Activated CD4-positive, alpha-beta memory T cell treated with anti-CD3 and anti-CD28 coated beads for 36 hours (primary cell): ENCODE results near the gene NOS1AP. TPM values are rescaled to one million over a fixed set of nuclear protein-coding genes. Genes with fewer than 3 reads are reported as not detected.

Source experiments
- CTCF ChIA-PET: fragments of 350-600 bp; sonication (Branson Sonifier 250); formaldehyde crosslinking; loops from one replicate; lab custom pipeline; 2021; ENCODE audit warnings: antibody characterized with exemption, inconsistent platforms; lab: Charles Lee
- POLR2A ChIA-PET: fragments of 350-600 bp; sonication (Branson Sonifier 250); formaldehyde crosslinking; loops from one replicate; lab custom pipeline; 2021; ENCODE audit warnings: antibody characterized with exemption; lab: Charles Lee
- DNase-seq: peaks from one replicate; pipeline ENCODE4 v3.0.0-alpha.2; 2020
- H3K27ac Mint-ChIP-seq: one replicate; pipeline ENCODE4 v1.8.0; 2021; ENCODE audit warnings: mixed read lengths
- H3K27me3 Mint-ChIP-seq: one replicate; pipeline ENCODE4 v1.8.0; 2021; ENCODE audit warnings: mixed read lengths
- H3K36me3 Mint-ChIP-seq: one replicate; pipeline ENCODE4 v1.8.0; 2021; ENCODE audit warnings: mixed read lengths
- H3K4me1 Mint-ChIP-seq: one replicate; pipeline ENCODE4 v1.8.0; 2021; ENCODE audit warnings: low read depth, mixed read lengths
- H3K4me3 Mint-ChIP-seq: one replicate; pipeline ENCODE4 v1.8.0; 2021; ENCODE audit warnings: mild to moderate bottlenecking, mixed read lengths
- H3K9me3 Mint-ChIP-seq: one replicate; pipeline ENCODE4 v1.8.0; 2021; ENCODE audit warnings: mixed read lengths
- intact Hi-C: fragments of 100-400 bp; cut with micrococcal nuclease; formaldehyde crosslinking; loops from one replicate; pipeline ENCODE4 v1.15.1; 2023
- total RNA-seq, 2 experiments: library from RNA; stranded (reverse); gene quantifications; one replicate each; pipeline ENCODE4 v1.2.3, GENCODE V29; 2021

The NOS1AP gene
- total RNA-seq, 2 experiments from 2014 or later: 0.12 TPM; not detected in 1

DNA sequence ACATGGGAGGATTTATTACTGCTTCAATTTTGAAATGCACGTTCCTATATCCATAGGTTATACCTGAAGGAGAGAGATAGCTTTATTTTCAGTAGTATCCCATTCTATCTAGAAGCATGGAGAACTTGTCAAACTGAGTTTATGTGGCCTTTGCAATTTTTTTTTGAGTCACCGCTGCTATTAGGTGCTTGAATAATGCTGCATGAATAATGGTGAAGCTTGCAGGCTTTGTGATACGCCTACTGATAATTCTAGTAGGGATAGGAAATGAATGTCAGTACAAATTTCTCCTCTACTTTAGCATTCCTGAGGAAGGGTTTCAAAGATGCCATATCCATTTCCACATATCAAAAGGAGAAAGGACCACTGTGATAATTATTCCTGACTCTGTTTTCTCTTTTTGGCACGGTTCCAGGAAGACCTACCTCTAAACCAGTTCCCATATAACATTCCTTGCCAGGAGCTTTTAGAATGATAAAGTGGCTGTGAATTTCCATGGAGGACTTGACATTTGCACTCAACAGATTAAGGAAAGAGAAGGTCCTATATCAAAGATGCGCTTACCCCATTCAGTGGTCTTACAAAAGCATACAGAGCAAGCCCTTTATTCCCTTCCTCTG lies 223.7 kb downstream of the NOS1AP start:
- no peaks in the 10 kb centered on the region for H3K4me1 Mint-ChIP-seq
- ChIA-PET POLR2A (no interaction called here), CTCF (no interaction called here)
- no peak for DNase-seq
- no peak overlapping the region for H3K4me3 Mint-ChIP-seq
- no peaks in the 10 kb centered on the region for H3K36me3 Mint-ChIP-seq
- intact Hi-C loops: no loop called here
- no peaks in the 10 kb centered on the region for H3K9me3 Mint-ChIP-seq
- peaks cover 10% of the 10 kb centered on the region for H3K27me3 Mint-ChIP-seq
- no peak overlapping the region for H3K27ac Mint-ChIP-seq

DNA sequence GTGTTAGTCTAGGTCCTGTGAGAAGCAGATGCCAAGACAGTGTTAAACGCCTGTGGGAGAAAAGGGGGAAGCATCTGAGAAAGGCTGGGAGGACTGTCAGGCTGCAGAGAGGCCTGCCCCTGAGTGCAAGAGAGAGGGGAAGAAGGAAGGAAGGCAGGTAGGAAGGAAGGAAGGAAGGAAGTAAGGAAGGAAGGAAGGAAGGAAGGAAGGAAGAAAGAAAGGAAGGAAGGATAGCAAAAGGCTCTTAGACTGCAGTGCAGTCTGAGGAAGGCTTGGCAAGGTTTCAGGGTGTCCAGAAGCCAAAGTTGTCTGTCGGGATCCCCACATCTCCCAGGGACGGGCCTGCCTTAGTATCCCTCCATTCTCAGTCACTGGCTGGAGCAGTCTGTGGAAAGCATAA lies 224.5 kb downstream of the NOS1AP start:
- Mint-ChIP-seq H3K27ac (no peak overlapping the region), H3K4me1 (no peaks in the 10 kb centered on the region), H3K36me3 (no peaks in the 10 kb centered on the region), H3K27me3 (peaks cover 10% of the 10 kb centered on the region), H3K9me3 (no peaks in the 10 kb centered on the region), H3K4me3 (no peak overlapping the region)
- no peak for DNase-seq
- POLR2A ChIA-PET: no interaction called here
- CTCF ChIA-PET: no interaction called here
- intact Hi-C loops: no loop called here

DNA sequence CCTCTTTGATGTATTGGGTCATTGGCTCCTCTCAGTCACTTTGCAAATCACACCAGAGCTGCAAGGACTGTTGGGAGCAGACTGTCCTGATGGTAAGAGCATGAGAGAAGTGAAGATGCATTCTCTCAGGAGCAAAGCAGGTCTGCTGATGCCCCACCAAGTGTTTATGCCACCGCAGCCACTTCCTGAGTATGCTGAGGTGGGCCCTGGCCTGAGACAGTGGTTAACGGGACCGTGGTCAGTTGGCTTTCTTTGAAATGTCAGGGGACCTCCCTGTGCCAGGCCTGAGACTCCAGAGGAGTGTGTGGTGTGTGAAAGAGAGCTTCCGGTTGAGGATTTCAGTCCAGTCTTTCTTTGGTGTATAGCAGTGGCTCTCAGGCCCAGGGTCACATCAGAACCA lies 227.7 kb downstream of the NOS1AP start:
- POLR2A ChIA-PET: no interaction called here

DNA sequence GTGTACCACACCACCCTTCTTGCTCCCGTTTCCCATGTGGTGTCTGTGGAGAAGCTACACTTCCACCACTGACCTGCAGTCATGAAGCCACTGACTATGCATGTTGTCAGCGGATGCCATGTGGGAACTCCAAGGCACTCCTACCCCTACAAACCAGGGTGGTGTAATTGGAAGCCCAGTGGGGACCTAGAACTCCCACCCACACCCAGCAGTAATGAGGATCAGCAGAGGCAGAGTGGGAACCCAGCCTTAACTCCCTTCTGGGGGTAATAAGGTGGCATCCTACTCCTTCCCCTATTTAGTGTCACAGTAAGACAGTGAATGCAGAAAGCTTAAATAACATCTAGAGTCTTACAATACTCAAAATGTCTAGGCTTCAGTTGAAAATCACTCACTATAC lies 228.8 kb downstream of the NOS1AP start:
- peaks cover 6% of the 10 kb centered on the region for H3K27me3 Mint-ChIP-seq
- ChIA-PET POLR2A (no interaction called here), CTCF (no interaction called here)
- intact Hi-C loops: no loop called here
- no peaks in the 10 kb centered on the region for H3K4me1 Mint-ChIP-seq
- H3K27ac Mint-ChIP-seq: no peak overlapping the region
- H3K4me3 Mint-ChIP-seq: no peak overlapping the region
- no peaks in the 10 kb centered on the region for H3K36me3 Mint-ChIP-seq
- no peak for DNase-seq
- H3K9me3 Mint-ChIP-seq: no peaks in the 10 kb centered on the region

More for the DNA sequence above, 227.7 kb downstream of the NOS1AP start:
- H3K36me3 Mint-ChIP-seq: no peaks in the 10 kb centered on the region
- no peak overlapping the region for H3K4me3 Mint-ChIP-seq
- intact Hi-C loops: no loop called here
- CTCF ChIA-PET: interaction anchor here (1.5 kb wide), 1 partner anchor 241 kb away, joined by 5 read pairs; no protein-coding TSS in a partner anchor
- H3K4me1 Mint-ChIP-seq: no peaks in the 10 kb centered on the region
- H3K27me3 Mint-ChIP-seq: peaks cover 6% of the 10 kb centered on the region
- no peaks in the 10 kb centered on the region for H3K9me3 Mint-ChIP-seq
- DNase-seq: no peak
- no peak overlapping the region for H3K27ac Mint-ChIP-seq

DNA sequence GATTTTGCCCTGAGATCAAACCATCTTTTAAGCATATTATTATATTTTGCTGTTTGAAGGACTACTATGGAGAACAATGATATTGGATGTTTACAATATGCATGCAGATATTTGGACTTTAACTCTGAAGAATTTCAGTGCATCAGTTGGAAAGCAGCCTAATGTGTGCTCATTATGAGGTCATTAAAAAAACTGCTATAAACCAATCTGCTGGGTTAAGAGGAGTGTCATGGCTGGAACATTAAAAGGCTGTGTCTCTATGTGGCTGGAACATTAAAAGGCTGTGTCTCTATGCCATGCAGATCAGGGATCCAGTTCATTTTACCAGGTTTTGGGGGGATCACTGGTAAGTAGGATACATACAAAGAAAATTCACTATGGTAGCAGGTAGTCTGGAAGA lies 229.5 kb downstream of the NOS1AP start:
- Mint-ChIP-seq H3K4me1 (no peaks in the 10 kb centered on the region), H3K4me3 (no peak overlapping the region), H3K27me3 (peaks cover 6% of the 10 kb centered on the region), H3K9me3 (no peaks in the 10 kb centered on the region), H3K27ac (no peak overlapping the region), H3K36me3 (no peaks in the 10 kb centered on the region)
- intact Hi-C loops: no loop called here
- POLR2A ChIA-PET: no interaction called here
- CTCF ChIA-PET: no interaction called here
- no peak for DNase-seq

DNA sequence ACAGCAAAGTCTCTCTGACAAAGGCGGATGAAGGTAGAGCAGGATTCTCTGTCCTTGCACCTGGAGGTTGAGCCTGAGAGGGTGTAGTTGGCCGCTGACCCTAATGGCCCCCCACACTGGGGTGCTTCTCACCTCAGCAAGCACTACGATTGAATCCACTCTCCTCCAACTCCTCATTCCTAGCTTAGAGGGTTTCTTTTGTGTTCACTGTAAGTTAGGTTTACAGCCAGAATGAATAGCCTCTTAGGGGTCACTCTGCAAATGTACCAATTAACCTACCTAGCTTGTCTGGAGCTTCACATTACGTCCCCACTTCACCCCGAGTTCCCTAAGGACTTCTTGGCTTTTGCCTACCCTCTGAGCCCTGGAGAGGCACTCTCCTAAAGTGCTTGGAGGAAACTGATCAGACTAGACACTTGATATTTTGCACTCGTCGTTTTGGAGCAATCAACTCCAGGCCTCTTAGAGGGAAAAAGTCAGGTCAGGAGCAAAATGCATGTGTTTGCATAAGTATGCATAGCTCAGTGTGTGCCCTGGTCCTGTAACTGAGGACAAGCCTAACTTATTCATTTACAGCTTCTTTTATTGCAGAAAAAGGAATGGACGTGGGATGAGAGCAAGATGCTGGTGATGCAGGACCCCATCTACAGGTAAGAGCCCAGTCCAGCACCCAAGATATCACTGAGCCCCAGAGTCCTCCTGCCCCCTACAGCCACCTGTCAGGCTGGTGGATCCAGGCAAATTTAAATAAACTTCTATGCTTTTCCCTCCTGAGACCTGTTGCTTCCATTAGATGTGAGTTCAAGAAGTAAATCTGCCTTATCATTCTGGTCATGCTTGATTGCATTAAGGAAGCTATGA lies 230.8 kb downstream of the NOS1AP start:
- H3K27ac Mint-ChIP-seq: no peak overlapping the region

DNA sequence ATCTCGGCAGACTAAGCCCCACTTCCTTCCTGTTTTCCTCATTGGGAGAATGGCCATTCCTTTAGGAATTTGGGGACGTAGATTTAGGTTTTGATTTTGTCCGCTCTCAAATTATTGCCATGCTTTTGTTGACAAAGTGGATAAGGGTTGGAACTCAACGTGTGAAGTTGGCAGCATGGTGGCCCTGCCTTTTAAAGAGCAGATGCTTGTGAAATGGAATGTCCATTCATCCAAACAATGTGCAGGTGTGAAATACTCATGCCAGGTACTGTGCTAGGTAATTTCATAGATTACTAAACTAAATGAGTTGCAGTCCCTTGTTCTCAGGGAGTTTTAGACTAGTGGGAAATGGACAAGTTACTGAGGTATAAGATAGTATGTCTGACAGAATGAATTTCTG lies 232.2 kb downstream of the NOS1AP start:
- intact Hi-C loops: no loop called here
- Mint-ChIP-seq H3K36me3 (no peaks in the 10 kb centered on the region), H3K4me3 (no peak overlapping the region), H3K27me3 (peaks cover 5% of the 10 kb centered on the region), H3K27ac (no peak overlapping the region), H3K9me3 (no peaks in the 10 kb centered on the region), H3K4me1 (no peaks in the 10 kb centered on the region)
- ChIA-PET POLR2A (no interaction called here), CTCF (no interaction called here)
- no peak for DNase-seq

More for the DNA sequence above, 230.8 kb downstream of the NOS1AP start:
- no peak overlapping the region for H3K4me3 Mint-ChIP-seq
- intact Hi-C loops: no loop called here
- ChIA-PET CTCF (no interaction called here), POLR2A (no interaction called here)
- H3K9me3 Mint-ChIP-seq: no peaks in the 10 kb centered on the region
- no peaks in the 10 kb centered on the region for H3K4me1 Mint-ChIP-seq
- no peaks in the 10 kb centered on the region for H3K36me3 Mint-ChIP-seq
- no peak for DNase-seq
- peaks cover 8% of the 10 kb centered on the region for H3K27me3 Mint-ChIP-seq

DNA sequence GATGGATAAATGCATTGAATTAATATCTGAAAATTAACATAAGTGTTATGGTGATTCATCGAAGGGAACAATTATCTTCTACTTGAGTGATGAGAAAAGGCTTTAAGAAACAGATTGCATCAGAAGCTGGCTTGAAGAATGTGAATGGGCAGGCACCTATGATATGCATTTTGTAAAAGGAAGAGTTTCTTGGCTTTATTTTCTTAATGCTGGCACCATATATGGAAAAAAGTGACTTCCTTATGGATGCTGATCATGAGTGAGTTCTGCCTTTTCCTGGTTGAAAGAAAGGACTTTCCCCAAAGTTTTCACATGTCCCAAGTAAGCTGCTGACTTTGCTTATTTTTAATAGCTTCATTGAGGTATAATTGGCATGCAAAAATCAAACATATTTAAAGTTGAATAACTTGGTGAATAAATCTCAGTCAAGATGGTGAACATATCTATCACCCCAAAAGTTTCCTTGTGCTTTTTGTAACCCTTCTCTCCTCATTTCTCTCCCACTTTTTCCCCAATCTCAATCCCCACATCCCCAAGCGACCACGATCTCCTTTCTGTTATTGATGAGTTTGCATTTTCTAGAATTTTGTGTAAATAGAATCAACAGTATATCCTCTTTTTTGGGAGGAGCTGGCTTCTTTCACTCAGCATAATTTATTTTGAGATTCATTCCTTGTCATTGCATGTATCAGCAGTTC lies 233.0 kb downstream of the NOS1AP start:
- Mint-ChIP-seq H3K4me1 (no peaks in the 10 kb centered on the region), H3K27me3 (peaks cover 5% of the 10 kb centered on the region), H3K4me3 (no peak overlapping the region), H3K27ac (no peak overlapping the region), H3K9me3 (peaks cover 5% of the 10 kb centered on the region), H3K36me3 (no peaks in the 10 kb centered on the region)
- ChIA-PET CTCF (no interaction called here), POLR2A (no interaction called here)
- intact Hi-C loops: no loop called here
- no peak for DNase-seq

DNA sequence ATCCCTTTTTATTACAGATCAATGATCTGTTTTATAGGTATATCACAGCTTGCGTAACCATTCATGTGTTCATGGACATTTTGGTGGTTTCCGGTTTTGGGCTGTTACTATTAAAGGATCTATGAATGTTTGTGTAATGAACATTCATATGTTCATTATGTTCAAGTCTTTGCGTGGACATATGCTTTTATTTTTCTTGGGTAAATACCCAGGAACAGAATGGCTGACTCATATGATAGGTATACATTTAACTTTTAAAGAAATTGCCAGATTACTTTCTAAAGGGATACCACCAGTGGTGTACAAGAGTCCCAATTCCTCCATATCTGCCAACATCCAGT lies 233.5 kb downstream of the NOS1AP start:
- Mint-ChIP-seq H3K36me3 (no peaks in the 10 kb centered on the region), H3K27ac (no peak overlapping the region), H3K4me3 (no peak overlapping the region), H3K4me1 (no peaks in the 10 kb centered on the region), H3K9me3 (peaks cover 8% of the 10 kb centered on the region), H3K27me3 (peaks cover 5% of the 10 kb centered on the region)
- POLR2A ChIA-PET: no interaction called here
- intact Hi-C loops: no loop called here
- DNase-seq: no peak
- CTCF ChIA-PET: no interaction called here

DNA sequence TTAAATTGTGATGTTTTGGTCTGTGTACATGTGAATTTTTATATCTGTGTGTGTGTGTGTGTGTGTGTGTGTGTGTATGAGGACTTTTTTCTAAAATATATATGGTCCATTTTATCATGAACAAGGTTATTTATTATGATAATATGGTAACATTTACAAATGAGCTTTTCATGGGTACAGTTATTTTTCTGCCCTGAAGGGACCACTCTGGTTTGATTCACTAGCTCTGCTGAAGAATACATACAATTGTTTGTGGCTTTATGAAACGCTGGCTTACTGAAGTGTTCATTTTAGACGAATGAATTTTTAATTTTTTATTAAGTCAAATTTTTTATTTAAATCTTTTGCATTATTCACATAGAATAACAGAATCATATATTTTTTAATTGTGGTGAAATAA lies 235.2 kb downstream of the NOS1AP start:
- intact Hi-C loops: no loop called here
- Mint-ChIP-seq H3K36me3 (no peaks in the 10 kb centered on the region), H3K4me3 (no peak overlapping the region), H3K27ac (no peak overlapping the region), H3K9me3 (peaks cover 14% of the 10 kb centered on the region), H3K4me1 (no peaks in the 10 kb centered on the region), H3K27me3 (peaks cover 4% of the 10 kb centered on the region)
- ChIA-PET POLR2A (no interaction called here), CTCF (no interaction called here)
- no peak for DNase-seq

DNA sequence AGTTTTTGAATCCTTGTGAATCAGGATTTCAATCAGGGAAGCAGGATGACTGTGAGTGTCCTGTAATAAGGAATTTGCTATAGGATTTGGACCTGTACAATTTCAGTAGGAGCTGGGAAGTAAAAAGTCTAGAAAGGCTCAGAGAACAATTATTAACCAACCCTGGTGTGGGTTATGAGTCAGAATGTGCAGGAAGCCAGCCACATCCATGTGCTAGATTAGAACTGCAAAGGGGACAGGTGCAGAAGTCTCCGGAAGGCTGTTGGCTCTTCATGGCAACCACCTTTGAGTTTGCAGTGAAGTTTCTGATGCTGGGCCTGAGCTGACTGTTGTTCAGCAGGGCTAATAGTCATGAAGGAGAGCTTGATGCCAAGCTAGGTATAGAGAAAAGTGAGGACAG lies 236.5 kb downstream of the NOS1AP start:
- no peaks in the 10 kb centered on the region for H3K36me3 Mint-ChIP-seq
- peaks cover 14% of the 10 kb centered on the region for H3K9me3 Mint-ChIP-seq
- no peak overlapping the region for H3K4me3 Mint-ChIP-seq
- H3K4me1 Mint-ChIP-seq: no peaks in the 10 kb centered on the region
- POLR2A ChIA-PET: no interaction called here
- intact Hi-C loops: no loop called here
- no peak for DNase-seq
- H3K27me3 Mint-ChIP-seq: peaks cover 2% of the 10 kb centered on the region
- CTCF ChIA-PET: interaction anchor here (0.6 kb wide), 1 partner anchor 39 kb away, joined by 3 read pairs; no protein-coding TSS in a partner anchor
- no peak overlapping the region for H3K27ac Mint-ChIP-seq

DNA sequence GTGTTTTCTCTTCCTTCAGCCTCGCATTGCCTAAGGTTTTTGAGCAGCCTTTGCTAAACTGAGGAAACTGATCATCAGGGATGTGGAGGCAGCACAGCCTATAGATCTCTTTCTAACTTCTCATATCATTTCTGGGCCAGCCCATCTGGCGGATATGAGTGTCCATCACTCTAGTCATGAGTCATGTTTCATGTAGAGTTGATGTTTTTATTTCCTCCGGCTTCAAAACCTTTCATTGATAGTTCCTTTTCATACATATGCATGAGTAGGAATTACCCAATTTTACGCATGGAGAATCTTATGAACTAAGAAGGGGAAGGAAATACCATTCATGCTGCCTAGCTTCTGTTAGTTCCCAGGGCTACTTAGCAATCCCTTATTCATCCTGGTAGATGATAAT lies 240.8 kb downstream of the NOS1AP start:
- H3K27ac Mint-ChIP-seq: no peak overlapping the region
- no peak for DNase-seq
- peaks cover 14% of the 10 kb centered on the region for H3K9me3 Mint-ChIP-seq
- CTCF ChIA-PET: no interaction called here
- peaks cover 4% of the 10 kb centered on the region for H3K27me3 Mint-ChIP-seq
- intact Hi-C loops: no loop called here
- no peak overlapping the region for H3K4me3 Mint-ChIP-seq
- H3K4me1 Mint-ChIP-seq: no peaks in the 10 kb centered on the region
- POLR2A ChIA-PET: no interaction called here
- H3K36me3 Mint-ChIP-seq: no peaks in the 10 kb centered on the region
